Chondrocyte (in vitro differentiated cells): ENCODE results near the gene DCDC2C. TPM values are rescaled to one million over a fixed set of nuclear protein-coding genes. Genes with fewer than 3 reads are reported as not detected.

ENCODE experiments used
- DNase-seq: peaks from one replicate; pipeline ENCODE4 v3.0.0; 2021; ENCODE audit warnings: mixed read lengths, low spot score
- H3K27ac Mint-ChIP-seq: one replicate; pipeline ENCODE4 v1.8.0; 2021; ENCODE audit warnings: mild to moderate bottlenecking, moderate library complexity, mixed read lengths; ENCODE audit not compliant: unreplicated experiment
- H3K27me3 Mint-ChIP-seq: 2 replicates; pipeline ENCODE4 v1.8.0; 2021; ENCODE audit warnings: low read depth, mixed read lengths
- H3K36me3 Mint-ChIP-seq: 2 replicates; pipeline ENCODE4 v1.8.0; 2021; ENCODE audit warnings: low read depth, mixed read lengths
- H3K4me1 Mint-ChIP-seq: 2 replicates; pipeline ENCODE4 v1.8.0; 2021; ENCODE audit warnings: low read depth, mild to moderate bottlenecking, mixed read lengths
- H3K4me3 Mint-ChIP-seq: one replicate; pipeline ENCODE4 v1.8.0; 2021; ENCODE audit warnings: mild to moderate bottlenecking, moderate library complexity, mixed read lengths; ENCODE audit not compliant: unreplicated experiment
- H3K9me3 Mint-ChIP-seq: 2 replicates; pipeline ENCODE4 v1.8.0; 2021; ENCODE audit warnings: low read depth, mixed read lengths
- total RNA-seq: library from RNA; stranded (reverse); gene quantifications from 3 replicates; pipeline ENCODE4 v1.2.1, GENCODE V29; 2021
- TF ChIP-seq, protein P1 (sequence below): fragments of 200-600 bp; sonication (generic); IDR thresholded peaks from 2 replicates; pipeline ENCODE4 v1.5.0; 2021; ENCODE audit warnings: antibody characterized with exemption, mild to moderate bottlenecking, moderate library complexity

Gene DCDC2C
- total RNA-seq, 1 donor from 2014 or later, result not detected

DNA sequence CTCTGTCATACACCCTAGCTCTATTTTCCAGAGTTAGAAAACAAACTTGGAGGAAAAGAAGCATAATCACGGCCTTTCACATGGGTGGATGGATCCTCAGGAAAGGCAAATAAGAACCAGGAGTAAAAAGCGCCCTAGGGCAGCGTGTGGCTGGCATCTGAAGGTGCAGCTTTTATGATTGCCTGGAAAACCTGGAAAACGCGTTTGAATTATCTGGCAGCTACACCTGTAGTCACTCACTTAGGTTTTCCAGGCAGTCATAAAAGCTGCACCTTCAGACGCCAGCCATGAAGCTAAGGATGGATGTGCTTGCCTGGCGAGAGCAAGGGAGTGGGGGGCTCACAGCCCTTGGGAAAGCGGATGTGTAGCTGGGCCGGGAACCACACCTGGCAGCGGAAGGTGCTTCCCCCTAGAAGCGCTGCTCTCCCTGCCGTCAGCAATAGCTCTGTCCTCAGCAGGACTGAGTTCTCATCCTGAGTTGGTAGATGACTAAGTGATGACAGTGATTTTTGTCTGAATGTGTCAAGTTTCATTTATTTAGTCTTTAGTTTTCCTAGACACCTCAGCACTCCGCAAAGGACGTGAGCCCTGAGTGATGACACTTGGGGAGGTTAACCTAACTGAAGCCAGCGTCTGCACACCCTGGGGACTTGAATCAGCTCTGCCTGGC is 82.0 kb downstream of the DCDC2C start:
- Mint-ChIP-seq H3K9me3 (no peaks in the 10 kb centered on the region), H3K36me3 (no peaks in the 10 kb centered on the region), H3K27me3 (no peaks in the 10 kb centered on the region), H3K4me3 (no peak overlapping the region), H3K4me1 (peaks cover 4% of the 10 kb centered on the region), H3K27ac (no peak overlapping the region)
- no peak for DNase-seq
- TF ChIP-seq, protein P1, sequence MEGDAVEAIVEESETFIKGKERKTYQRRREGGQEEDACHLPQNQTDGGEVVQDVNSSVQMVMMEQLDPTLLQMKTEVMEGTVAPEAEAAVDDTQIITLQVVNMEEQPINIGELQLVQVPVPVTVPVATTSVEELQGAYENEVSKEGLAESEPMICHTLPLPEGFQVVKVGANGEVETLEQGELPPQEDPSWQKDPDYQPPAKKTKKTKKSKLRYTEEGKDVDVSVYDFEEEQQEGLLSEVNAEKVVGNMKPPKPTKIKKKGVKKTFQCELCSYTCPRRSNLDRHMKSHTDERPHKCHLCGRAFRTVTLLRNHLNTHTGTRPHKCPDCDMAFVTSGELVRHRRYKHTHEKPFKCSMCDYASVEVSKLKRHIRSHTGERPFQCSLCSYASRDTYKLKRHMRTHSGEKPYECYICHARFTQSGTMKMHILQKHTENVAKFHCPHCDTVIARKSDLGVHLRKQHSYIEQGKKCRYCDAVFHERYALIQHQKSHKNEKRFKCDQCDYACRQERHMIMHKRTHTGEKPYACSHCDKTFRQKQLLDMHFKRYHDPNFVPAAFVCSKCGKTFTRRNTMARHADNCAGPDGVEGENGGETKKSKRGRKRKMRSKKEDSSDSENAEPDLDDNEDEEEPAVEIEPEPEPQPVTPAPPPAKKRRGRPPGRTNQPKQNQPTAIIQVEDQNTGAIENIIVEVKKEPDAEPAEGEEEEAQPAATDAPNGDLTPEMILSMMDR, result no peak

- H3K27ac Mint-ChIP-seq, result no peak overlapping the region
These were observed 82.5 kb downstream of the DCDC2C start for GRCh38 chr2:3785890-3786273.

DNA sequence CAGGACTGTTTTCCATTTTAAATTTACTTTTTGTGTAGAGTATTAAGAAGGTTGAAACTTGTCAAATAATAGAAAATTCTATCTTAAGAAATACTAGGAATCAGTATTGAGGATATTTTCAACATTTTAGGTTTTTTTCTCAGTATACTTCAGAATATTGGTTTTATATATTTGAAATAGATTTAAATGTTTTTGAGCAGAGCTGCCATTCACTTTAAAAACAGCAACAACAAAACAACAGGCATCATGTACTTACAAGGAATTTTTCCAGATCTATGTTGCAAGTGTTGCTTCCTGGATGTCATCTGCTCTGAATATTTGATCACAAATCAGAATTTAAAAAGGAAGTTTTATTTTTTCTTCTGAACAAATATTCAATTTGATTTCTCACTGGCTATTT is 84.4 kb downstream of the DCDC2C start:
- no peak overlapping the region for H3K27ac Mint-ChIP-seq
- TF ChIP-seq, protein P1, result no peak
- no peaks in the 10 kb centered on the region for H3K9me3 Mint-ChIP-seq
- DNase-seq, result no peak
- no peaks in the 10 kb centered on the region for H3K27me3 Mint-ChIP-seq
- H3K4me1 Mint-ChIP-seq, result no peaks in the 10 kb centered on the region
- H3K4me3 Mint-ChIP-seq, result no peak overlapping the region
- H3K36me3 Mint-ChIP-seq, result no peaks in the 10 kb centered on the region

More at GRCh38 chr2:3785890-3786273, 82.5 kb downstream of the DCDC2C start:
- no peaks in the 10 kb centered on the region for H3K27me3 Mint-ChIP-seq
- no peaks in the 10 kb centered on the region for H3K4me1 Mint-ChIP-seq
- no peaks in the 10 kb centered on the region for H3K9me3 Mint-ChIP-seq
- no peak for DNase-seq
- TF ChIP-seq, protein P1, result no peak
- no peak overlapping the region for H3K4me3 Mint-ChIP-seq
- H3K36me3 Mint-ChIP-seq, result no peaks in the 10 kb centered on the region

DNA sequence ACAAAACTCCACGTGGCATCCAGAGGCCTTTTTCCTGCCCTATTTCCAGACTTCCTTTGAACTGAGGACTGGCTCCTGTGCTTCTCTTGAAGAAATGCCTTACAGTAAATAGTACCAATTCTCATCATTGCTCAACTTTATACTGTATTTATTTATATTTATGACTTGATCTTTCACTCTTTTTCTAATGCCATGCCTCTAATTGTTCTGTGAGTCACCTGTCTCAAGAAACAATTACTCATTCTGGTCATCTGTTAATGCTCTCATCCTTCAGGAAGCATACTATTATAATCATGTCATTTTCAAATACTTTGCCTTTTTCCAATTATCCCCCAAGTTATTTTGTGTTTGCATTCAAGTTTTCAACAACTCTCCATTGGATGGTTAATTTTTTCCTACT is 85.9 kb downstream of the DCDC2C start:
- TF ChIP-seq, protein P1, result no peak
- Mint-ChIP-seq H3K27me3 (no peaks in the 10 kb centered on the region), H3K4me3 (no peak overlapping the region), H3K9me3 (peaks cover 3% of the 10 kb centered on the region), H3K27ac (no peak overlapping the region), H3K4me1 (no peaks in the 10 kb centered on the region), H3K36me3 (no peaks in the 10 kb centered on the region)
- no peak for DNase-seq

- no peak for DNase-seq
- TF ChIP-seq, protein P1, result no peak
- no peaks in the 10 kb centered on the region for H3K36me3 Mint-ChIP-seq
- H3K27ac Mint-ChIP-seq, result no peak overlapping the region
- no peak overlapping the region for H3K4me3 Mint-ChIP-seq
- H3K9me3 Mint-ChIP-seq, result peaks cover 3% of the 10 kb centered on the region
- no peaks in the 10 kb centered on the region for H3K4me1 Mint-ChIP-seq
- no peaks in the 10 kb centered on the region for H3K27me3 Mint-ChIP-seq
These were observed 89.9 kb downstream of the DCDC2C start for GRCh38 chr2:3793249-3793648.
